Spleen (tissue), 11 donors: ENCODE results near the gene SMIM43. TPM values are rescaled to one million over a fixed set of nuclear protein-coding genes. Genes with fewer than 3 reads are reported as not detected.

ENCODE experiments used
- DNase-seq: peaks from one replicate; pipeline ENCODE4 v3.0.0-alpha.2; 2020
- H3K27ac ChIP-seq, 8 donors: fragments of 200-600 bp; sonication (generic) in 7 of 8; 1 replicate in 4 of 8; 2 replicates in 4 of 8; pipeline versions ENCODE4 v1.5.0 to v1.8.0; 2016 to 2021; ENCODE audit warnings: inconsistent platforms in 4 of 8, mild to moderate bottlenecking in 4 of 8, moderate library complexity in 1 of 8
- H3K27me3 ChIP-seq, 7 donors: fragments of 200-600 bp; sonication (generic) in 6 of 7; replicated peaks in 1 of 7; 1 replicate in 4 of 7; 2 replicates in 3 of 7; pipeline versions ENCODE4 v1.5.0 to v1.8.0; 2016 to 2021; ENCODE audit warnings: inconsistent platforms in 3 of 7, mild to moderate bottlenecking in 1 of 7
- H3K36me3 ChIP-seq, 6 donors: fragments of 200-600 bp; sonication (generic) in 5 of 6; 1 replicate in 4 of 6; 2 replicates in 2 of 6; pipeline versions ENCODE4 v1.5.0 to v1.8.0; 2016 to 2021; ENCODE audit warnings: inconsistent platforms in 2 of 6
- H3K4me1 ChIP-seq, 6 donors: fragments of 200-600 bp; sonication (generic) in 5 of 6; 1 replicate in 3 of 6; 2 replicates in 3 of 6; pipeline versions ENCODE4 v1.5.0 to v1.8.0; 2016 to 2021; ENCODE audit warnings: inconsistent platforms in 3 of 6
- H3K4me3 ChIP-seq, 8 donors: fragments of 200-600 bp; sonication (generic) in 7 of 8; 1 replicate in 4 of 8; 2 replicates in 4 of 8; pipeline versions ENCODE4 v1.5.0 to v1.8.0; 2016 to 2021; ENCODE audit warnings: inconsistent platforms in 4 of 8, mild to moderate bottlenecking in 4 of 8, moderate library complexity in 2 of 8
- H3K9me3 ChIP-seq, 8 donors: fragments of 200-600 bp; sonication (generic) in 7 of 8; 1 replicate in 4 of 8; 2 replicates in 4 of 8; pipeline versions ENCODE4 v1.5.0 to v1.8.0; 2016 to 2021; ENCODE audit warnings: inconsistent platforms in 4 of 8
- POLR2A ChIP-seq, 3 donors: fragments of 450-650 bp; IDR thresholded peaks; one replicate each; pipeline ENCODE4 v1.5.1; 2017; ENCODE audit warnings: antibody characterized with exemption in 3 of 3, mild to moderate bottlenecking in 1 of 3
- POLR2AphosphoS5 ChIP-seq, 3 donors: sonication (generic); formaldehyde crosslinking; IDR thresholded peaks; one replicate each; pipeline ENCODE4 v1.5.1; 2017; ENCODE audit warnings: antibody characterized with exemption in 3 of 3
- WGBS, 5 donors: extraction: QIAGEN DNeasy Blood & Tissue Kit in 3 of 5; methylation state at CpG; one replicate each; pipeline versions ENCODE4 v1.1.5 to v1.1.7; 2013 to 2018; 5-methylcytosine and 5-hydroxymethylcytosine counted together
- intact Hi-C: fragments of 100-400 bp; cut with DNase I; formaldehyde crosslinking; loops from one replicate; pipeline ENCODE4 v1.15.0; 2023; ENCODE audit warnings: low total_unique reads
- polyA plus RNA-seq, 3 donors: library from polyadenylated mRNA; stranded (reverse); fragments of 200-250 nt; gene quantifications; one replicate each; pipeline ENCODE4 v1.2.1, GENCODE V29; 2013
- total RNA-seq, 7 donors: library from RNA; depleted of rRNA in 3 of 7; stranded (reverse); fragments of >200 nt in 3 of 7; fragmentation: NEBNext Ultra II Directional in 4 of 7; extraction: Animal tissue kit (Norgen Biotek cat#: 25700) in 4 of 7; gene quantifications; one replicate each; pipeline versions ENCODE4 v1.1.0 to v1.2.1, GENCODE V29; 2016 to 2021
- TF ChIP-seq, protein P1 (sequence below), 11 experiments: fragments of 200-600 bp in 7 of 11; fragments of 450-650 bp in 4 of 11; sonication (generic) in 4 of 11; IDR thresholded peaks in 8 of 11; conservative IDR thresholded peaks in 3 of 11; 1 replicate in 7 of 11; 2 replicates in 4 of 11; pipeline versions ENCODE4 v1.4.0 to v1.8.0; 2016 to 2021; ENCODE audit warnings: antibody characterized with exemption in 11 of 11, inconsistent platforms in 4 of 11, mild to moderate bottlenecking in 1 of 11
- donor health status: healthy with polysubstance abuse.
- donor health status: DM: no; HTN: no; CAD: no; lungs with moderate emphysema.
- donor health status: DM: no; HTN: no; CAD: no.
- donor health status: Bipolar disorder and iron deficiency.
- donor health status: healthy.
- donor health status: DM: no; HTN: no; CAD: no.
- donor health status: DM: yes; HTN: yes; CAD: no.

The SMIM43 gene
- total and polyA plus RNA-seq, 10 donors, result 0.13 to 1.5 (median 0.34) TPM; not detected in 4

DNA sequence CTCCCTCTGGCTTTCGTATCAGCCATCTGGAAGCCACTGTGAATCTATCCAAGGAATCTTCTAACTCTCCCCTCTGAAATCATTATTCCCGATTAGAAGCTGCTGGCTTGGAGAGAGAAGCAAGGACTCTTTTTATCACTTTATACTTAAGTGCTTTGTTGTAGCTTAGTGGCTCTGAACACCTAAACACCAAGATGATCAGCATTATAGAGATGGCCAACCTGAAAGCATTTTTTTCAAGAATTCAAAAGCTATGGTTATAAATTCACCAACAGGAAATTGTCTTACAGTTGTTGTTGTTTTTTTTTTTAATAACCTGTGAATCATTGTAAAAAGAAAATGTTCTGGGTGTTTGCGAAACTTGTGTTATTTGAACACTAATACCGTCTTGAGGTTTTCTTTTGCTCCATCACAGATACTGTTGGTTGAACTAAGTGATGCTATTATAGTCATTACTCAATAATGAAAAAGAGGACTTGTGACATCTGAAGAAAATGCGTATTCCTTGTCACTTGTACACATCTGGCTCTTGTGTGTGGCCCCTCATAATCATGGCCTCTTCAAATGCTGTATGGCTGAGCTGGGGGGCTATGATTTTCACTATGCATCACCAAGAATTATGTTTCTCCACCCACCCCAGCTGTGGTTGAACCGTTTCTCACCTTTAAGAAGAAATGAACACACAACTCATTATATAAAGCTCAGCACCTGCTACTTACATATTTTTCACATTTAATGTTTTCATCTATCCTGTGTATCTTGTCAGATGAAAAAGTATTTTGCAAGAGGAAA lies 11.8 kb upstream of the SMIM43 start:
- intact Hi-C loops, result no loop called here
- no peaks in the 10 kb centered on the region for H3K36me3 ChIP-seq
- no peak overlapping the region for H3K27ac ChIP-seq
- no peaks in the 10 kb centered on the region for H3K27me3 ChIP-seq
- H3K4me1 ChIP-seq, result no peaks in the 10 kb centered on the region
- H3K9me3 ChIP-seq, result no peaks in the 10 kb centered on the region
- H3K4me3 ChIP-seq, result no peak overlapping the region
- TF ChIP-seq POLR2AphosphoS5 (IDR thresholded peaks at IDR 0.05) (no peak), POLR2A (IDR thresholded peaks at IDR 0.05) (no peak)
- TF ChIP-seq, protein P1, sequence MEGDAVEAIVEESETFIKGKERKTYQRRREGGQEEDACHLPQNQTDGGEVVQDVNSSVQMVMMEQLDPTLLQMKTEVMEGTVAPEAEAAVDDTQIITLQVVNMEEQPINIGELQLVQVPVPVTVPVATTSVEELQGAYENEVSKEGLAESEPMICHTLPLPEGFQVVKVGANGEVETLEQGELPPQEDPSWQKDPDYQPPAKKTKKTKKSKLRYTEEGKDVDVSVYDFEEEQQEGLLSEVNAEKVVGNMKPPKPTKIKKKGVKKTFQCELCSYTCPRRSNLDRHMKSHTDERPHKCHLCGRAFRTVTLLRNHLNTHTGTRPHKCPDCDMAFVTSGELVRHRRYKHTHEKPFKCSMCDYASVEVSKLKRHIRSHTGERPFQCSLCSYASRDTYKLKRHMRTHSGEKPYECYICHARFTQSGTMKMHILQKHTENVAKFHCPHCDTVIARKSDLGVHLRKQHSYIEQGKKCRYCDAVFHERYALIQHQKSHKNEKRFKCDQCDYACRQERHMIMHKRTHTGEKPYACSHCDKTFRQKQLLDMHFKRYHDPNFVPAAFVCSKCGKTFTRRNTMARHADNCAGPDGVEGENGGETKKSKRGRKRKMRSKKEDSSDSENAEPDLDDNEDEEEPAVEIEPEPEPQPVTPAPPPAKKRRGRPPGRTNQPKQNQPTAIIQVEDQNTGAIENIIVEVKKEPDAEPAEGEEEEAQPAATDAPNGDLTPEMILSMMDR (IDR thresholded peaks at IDR 0.05 in 8 of 11, conservative IDR thresholded peaks at IDR 0.05 in 3 of 11), result no peak
- no peak for DNase-seq
- WGBS, 5 donors, result 80 to 86% (median 86%) methylated on average over 6 of the region's 6 CpGs

DNA sequence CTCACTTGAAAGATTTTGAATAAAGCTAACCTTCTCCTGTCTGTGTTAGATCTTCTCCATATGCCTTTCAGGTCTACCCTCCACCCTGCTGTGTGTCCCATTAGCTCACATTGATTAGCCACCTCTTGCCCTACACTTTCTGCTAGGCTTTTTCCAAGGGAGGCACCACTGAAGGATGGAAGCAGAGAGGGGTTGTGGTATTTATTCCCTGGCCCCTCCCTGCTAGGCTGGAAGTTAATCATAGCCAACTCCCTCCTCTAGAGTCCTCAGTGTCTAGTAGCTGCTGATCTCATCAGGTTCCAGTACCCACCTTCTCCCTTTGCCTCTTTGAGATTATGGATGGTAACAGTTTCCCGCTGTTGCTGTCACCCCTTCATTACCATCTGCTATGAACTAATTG lies 8.9 kb upstream of the SMIM43 start:
- intact Hi-C loops, result no loop called here
- 88 to 97% (median 91%) methylated on average over 1 of the region's 1 CpG for WGBS, 5 donors

DNA sequence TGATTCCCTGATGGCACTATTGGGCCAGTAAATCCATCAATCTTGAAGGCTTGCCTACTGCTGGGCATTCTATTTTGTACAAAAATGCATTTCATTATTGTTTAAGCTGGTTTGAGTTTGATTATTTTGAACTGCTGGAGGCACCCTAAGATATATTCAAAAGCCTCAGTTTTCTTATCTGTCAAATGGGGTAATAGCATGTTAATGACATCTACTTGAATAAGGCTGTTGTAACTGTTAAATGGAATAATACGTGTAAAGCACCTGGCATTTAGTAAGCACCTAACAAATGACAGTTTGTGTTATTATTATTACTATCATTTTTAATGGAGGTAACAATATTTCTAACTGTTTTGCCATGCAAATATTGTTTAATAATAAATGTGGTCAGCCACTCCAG lies 6.9 kb upstream of the SMIM43 start:
- Histone ChIP-seq H3K4me1 (no peaks in the 10 kb centered on the region), H3K9me3 (no peaks in the 10 kb centered on the region), H3K36me3 (no peaks in the 10 kb centered on the region), H3K27me3 (peaks cover 0 to 19% (median 0%) of the 10 kb centered on the region in 7 donors), H3K27ac (no peak overlapping the region), H3K4me3 (no peak overlapping the region)
- intact Hi-C loops, result no loop called here
- WGBS, 5 donors, result 92 to 95% (median 92%) methylated on average over 1 of the region's 1 CpG
- TF ChIP-seq, protein P1 (IDR thresholded peaks at IDR 0.05 in 8 of 11, conservative IDR thresholded peaks at IDR 0.05 in 3 of 11), result no peak
- TF ChIP-seq POLR2A (IDR thresholded peaks at IDR 0.05) (no peak), POLR2AphosphoS5 (IDR thresholded peaks at IDR 0.05) (no peak)
- no peak for DNase-seq

More for the DNA sequence above, 8.9 kb upstream of the SMIM43 start:
- DNase-seq, result no peak
- TF ChIP-seq, protein P1 (IDR thresholded peaks at IDR 0.05 in 8 of 11, conservative IDR thresholded peaks at IDR 0.05 in 3 of 11), result no peak
- no peak for TF ChIP-seq POLR2A (IDR thresholded peaks at IDR 0.05)
- TF ChIP-seq POLR2AphosphoS5 (IDR thresholded peaks at IDR 0.05), result no peak
- Histone ChIP-seq H3K36me3 (no peaks in the 10 kb centered on the region), H3K27ac (no peak overlapping the region), H3K4me1 (no peaks in the 10 kb centered on the region), H3K4me3 (no peak overlapping the region), H3K9me3 (no peaks in the 10 kb centered on the region), H3K27me3 (peaks cover 0 to 14% (median 0%) of the 10 kb centered on the region in 7 donors)

DNA sequence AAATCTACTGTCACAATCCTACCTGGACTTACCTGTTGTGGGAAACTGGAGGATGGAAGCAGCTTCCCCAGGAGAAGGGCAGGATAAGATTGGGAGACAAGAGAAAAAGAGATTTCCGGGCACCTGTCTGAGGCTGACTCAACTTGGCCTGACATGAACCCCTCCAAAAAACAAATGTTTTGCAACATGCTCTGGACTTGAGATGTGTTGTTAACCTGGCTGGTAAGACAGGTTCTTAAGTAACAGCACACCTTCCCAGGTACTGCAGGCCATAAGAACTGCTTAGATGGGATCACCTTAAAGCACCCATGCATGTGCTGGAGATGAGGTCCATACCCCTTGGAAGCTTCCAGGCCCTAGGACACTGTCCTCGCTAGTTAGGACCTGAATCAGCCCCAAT lies 4.4 kb upstream of the SMIM43 start:
- peaks cover 4 to 12% (median 10%) of the 10 kb centered on the region in 6 donors for H3K4me1 ChIP-seq
- H3K27me3 ChIP-seq, result peaks cover 0 to 40% (median 15%) of the 10 kb centered on the region in 7 donors
- WGBS, 5 donors, result 89 to 96% (median 95%) methylated on average over 2 of the region's 2 CpGs
- H3K4me3 ChIP-seq, result no peak overlapping the region
- H3K36me3 ChIP-seq, result no peaks in the 10 kb centered on the region
- TF ChIP-seq POLR2A (IDR thresholded peaks at IDR 0.05) (no peak), POLR2AphosphoS5 (IDR thresholded peaks at IDR 0.05) (no peak)
- TF ChIP-seq, protein P1 (IDR thresholded peaks at IDR 0.05 in 8 of 11, conservative IDR thresholded peaks at IDR 0.05 in 3 of 11), result no peak
- intact Hi-C loops, result no loop called here
- no peaks in the 10 kb centered on the region for H3K9me3 ChIP-seq
- DNase-seq, result no peak
- no peak overlapping the region for H3K27ac ChIP-seq
